ENCODE measurements around the gene SCEL.
A peak's percentile ranks its signal among the peaks of the same experiment; 100 is the strongest.
"Not testable (repeated sequence)": the region's sequence is repeated elsewhere in the genome, so short reads cannot be mapped to it uniquely, and the experiment has no call there.

The SCEL gene

GRCh38 chr13:77535448-77535847 lies at the start of gene SCEL:
TSS of gene SCEL (plus strand) at chr13:77535706. CDS start at chr13:77555876, 20,170 bp downstream.
- DNase-seq = no peak

GRCh38 chr13:77489566-77490337 lies 45.8 kb upstream of the SCEL start:
- no peak for DNase-seq

- peak; percentile 98 for DNase-seq
These were observed 42.5 kb upstream of the SCEL start for GRCh38 chr13:77492982-77493381.

GRCh38 chr13:77494226-77494625 lies 41.3 kb upstream of the SCEL start:
- no peak for DNase-seq

GRCh38 chr13:77497350-77497749 lies 38.2 kb upstream of the SCEL start:
- no peak for DNase-seq

GRCh38 chr13:77497835-77498234 lies 37.7 kb upstream of the SCEL start:
- DNase-seq = no peak

- no peak for DNase-seq
These were observed 33.3 kb upstream of the SCEL start for GRCh38 chr13:77502104-77502720.

- DNase-seq = no peak
These were observed 32.1 kb upstream of the SCEL start for GRCh38 chr13:77503398-77503797.

GRCh38 chr13:77506874-77507273 lies 28.6 kb upstream of the SCEL start:
- DNase-seq = no peak

- no peak for DNase-seq
These were observed 27.4 kb upstream of the SCEL start for GRCh38 chr13:77507931-77508776.

- no peak for DNase-seq
These were observed 26.4 kb upstream of the SCEL start for GRCh38 chr13:77508959-77509620.

- no peak for DNase-seq
These were observed 25.4 kb upstream of the SCEL start for GRCh38 chr13:77510156-77510555.

- DNase-seq = no peak
These were observed 24.0 kb upstream of the SCEL start for GRCh38 chr13:77511552-77511951.

- no peak for DNase-seq
These were observed 21.7 kb upstream of the SCEL start for GRCh38 chr13:77513719-77514335.

GRCh38 chr13:77514336-77514726 lies 21.2 kb upstream of the SCEL start:
- DNase-seq = no peak

GRCh38 chr13:77515785-77516184 lies 19.7 kb upstream of the SCEL start:
- DNase-seq = no peak

GRCh38 chr13:77516342-77516789 lies 19.1 kb upstream of the SCEL start:
- no peak for DNase-seq

- DNase-seq = no peak
These were observed 17.2 kb upstream of the SCEL start for GRCh38 chr13:77518266-77518665.

- DNase-seq = not testable (repeated sequence)
These were observed 16.1 kb upstream of the SCEL start for GRCh38 chr13:77519396-77519795.

GRCh38 chr13:77519808-77520207 lies 15.7 kb upstream of the SCEL start:
- no peak for DNase-seq

GRCh38 chr13:77521194-77521593 lies 14.3 kb upstream of the SCEL start:
- no peak for DNase-seq

GRCh38 chr13:77521595-77522367 lies 13.7 kb upstream of the SCEL start:
- no peak for DNase-seq

Measured in NCI-H1417 treated with DMSO at 0.1 percent for 48 hours (cell line).